Measurements from ENCODE around the gene GPHB5.
A peak's percentile ranks its signal among the peaks of the same experiment; 100 is the strongest.

GRCh38 chr14:63276492-63277342, 42.0 kb downstream of the GPHB5 start:
- TF ChIP-seq CTCF (IDR thresholded peaks at IDR 0.05; ENCODE audit: low read depth, low read length) (peak; percentile 57), POLR2A (IDR thresholded peaks at IDR 0.05; ENCODE audit: extremely low read depth, insufficient read length) (no peak)
